Panc1 (cell line): ENCODE measurements around the gene FAAH2. TPM values are rescaled to one million over a fixed set of nuclear protein-coding genes. Genes with fewer than 3 reads are reported as not detected.

Experiments
- ATAC-seq: fragments of 200-7000 bp; cut with Tn5 transposase; 2 replicates; pipeline ENCODE4 v1.9.1; 2020; ENCODE audit warnings: mild to moderate bottlenecking, moderate library complexity
- Bru-seq: library from RNA; stranded (reverse); fragments of 400-500 nt; gene quantifications from one replicate; lab custom pipeline; 2021; lab: Mats Ljungman, UMichigan
- BruChase-seq, 2 experiments: library from RNA; stranded (reverse); fragments of 400-500 nt; gene quantifications; one replicate each; lab custom pipeline; 2021; lab: Mats Ljungman, UMichigan
- BruUV-seq: library from RNA; stranded (reverse); fragments of 400-500 nt; replicated peaks from 2 replicates; lab custom pipeline; 2021; lab: Mats Ljungman, UMichigan
- CTCF ChIA-PET: fragments of 300-600 bp; sonication (Branson Sonifier 250); formaldehyde crosslinking; loops from one replicate; lab custom pipeline; 2022; ENCODE audit warnings: antibody characterized with exemption; lab: Charles Lee
- POLR2A ChIA-PET: fragments of 300-600 bp; sonication (Branson Sonifier 250); formaldehyde crosslinking; loops from one replicate; lab custom pipeline; 2022; ENCODE audit warnings: antibody characterized with exemption; lab: Charles Lee
- DNase-seq: peaks from one replicate; pipeline ENCODE4 v3.0.0-alpha.2; 2010; ENCODE audit warnings: low read depth, low spot score
- H3K27ac ChIP-seq: 2 replicates; pipeline ENCODE4 v1.5.1; 2011; ENCODE audit warnings: mild to moderate bottlenecking, low read length, inconsistent platforms
- H3K27me3 ChIP-seq: fragments of 200-500 bp; sonication (Bioruptor generic); 2 replicates; pipeline ENCODE4 v1.6.0; 2014; ENCODE audit warnings: low read length, inconsistent platforms; ENCODE audit not compliant: control insufficient read depth, insufficient read depth
- H3K36me3 ChIP-seq: fragments of 200-500 bp; sonication (Bioruptor generic); 2 replicates; pipeline ENCODE4 v1.5.1; 2014; ENCODE audit warnings: inconsistent platforms, mild to moderate bottlenecking, low read length, moderate library complexity; ENCODE audit not compliant: control insufficient read depth, insufficient read depth
- H3K4me1 ChIP-seq: 2 replicates; pipeline ENCODE4 v1.5.1; 2011; ENCODE audit warnings: inconsistent platforms, mild to moderate bottlenecking, low read length, moderate library complexity; ENCODE audit not compliant: control insufficient read depth, insufficient read depth
- H3K4me3 ChIP-seq, 2 experiments: 2 replicates each; pipeline ENCODE4 v1.5.1; 2011 to 2012; ENCODE audit warnings: low read depth in 2 of 2, low read length in 2 of 2, mild to moderate bottlenecking in 2 of 2, inconsistent platforms in 1 of 2, moderate library complexity in 1 of 2
- H3K9me3 ChIP-seq: fragments of 200-500 bp; sonication (Bioruptor generic); 2 replicates; pipeline ENCODE4 v1.5.1; 2014; ENCODE audit warnings: low read depth, mild to moderate bottlenecking, inconsistent platforms, low read length, moderate library complexity; ENCODE audit not compliant: control insufficient read depth, insufficient read depth
- CTCF ChIP-seq: fragments of 450-650 bp; IDR thresholded peaks from 2 replicates; pipeline ENCODE4 v1.5.1; 2017; ENCODE audit warnings: mild to moderate bottlenecking
- POLR2AphosphoS5 ChIP-seq: IDR thresholded peaks from 2 replicates; pipeline ENCODE4 v1.6.1; 2012; ENCODE audit warnings: mild to moderate bottlenecking, low read depth, low read length, moderate library complexity
- REST ChIP-seq, 2 experiments: IDR thresholded peaks; 2 replicates each; pipeline ENCODE4 v1.6.1; 2011 to 2012; ENCODE audit warnings: low read depth in 2 of 2, control low read depth in 1 of 2, low read length in 1 of 2, mild to moderate bottlenecking in 1 of 2, moderate library complexity in 1 of 2; ENCODE audit not compliant: insufficient read depth in 1 of 2
- SIN3A ChIP-seq: IDR thresholded peaks from 2 replicates; pipeline ENCODE4 v1.6.1; 2012; ENCODE audit warnings: low read depth, mild to moderate bottlenecking, low read length, moderate library complexity, borderline replicate concordance; ENCODE audit not compliant: insufficient read depth
- TCF7L2 ChIP-seq: IDR thresholded peaks from 2 replicates; pipeline ENCODE4 v1.6.1; 2011; ENCODE audit warnings: mild to moderate bottlenecking, low read depth, low read length, inconsistent platforms
- in situ Hi-C: cut with HindIII; loops from 2 replicates; pipeline ENCODE4 v1.10.0; 2016; ENCODE audit warnings: low sequenced_read_pairs, low pct_unique_long_range_greater_than_20kb
- intact Hi-C: fragments of 100-400 bp; cut with micrococcal nuclease; formaldehyde crosslinking; loops from one replicate; pipeline ENCODE4 v1.10.0; 2022; ENCODE audit not compliant: unreplicated experiment
- long read RNA-seq: library from polyadenylated mRNA; unstranded; transcript quantifications from one replicate; pipeline ENCODE4 v2.0.0, GENCODE V29; 2021; ENCODE audit not compliant: unreplicated experiment
- polyA plus RNA-seq: library from polyadenylated mRNA; unstranded; fragments of >200 nt; gene quantifications from one replicate; pipeline ENCODE4 v1.2.1, GENCODE V29; 2012; ENCODE audit warnings: missing spikeins; ENCODE audit not compliant: insufficient read length
- total RNA-seq: library from RNA; stranded (reverse); gene quantifications from one replicate; pipeline ENCODE4 v1.2.1, GENCODE V29; 2021; ENCODE audit not compliant: unreplicated experiment

The FAAH2 gene
- total RNA-seq (0.10 TPM), Bru-seq, nascent RNA (percentile 26 among the genes with signal in this experiment), BruChase-seq, experiment 1, labeled RNA remaining after a 2-hour chase (percentile 26 among the genes with signal in this experiment), BruChase-seq, experiment 2, labeled RNA remaining after a 6-hour chase (percentile 25 among the genes with signal in this experiment)
- polyA plus RNA-seq: not detected
- long read RNA-seq: 0 reads

- Histone ChIP-seq H3K27ac (no peak within 1 kb of the TSS), H3K9me3 (no peaks in the 10 kb centered on the region), H3K4me1 (no peaks in the 10 kb centered on the region), H3K27me3 (no peaks in the 10 kb centered on the region), H3K4me3 (peak within 1 kb of the TSS; percentile 24 to 42), H3K36me3 (no peaks in the 10 kb centered on the region)
- BruUV-seq: no TSS peak
- DNase-seq (no peak), ATAC-seq (peak; percentile 66)
- TF ChIP-seq REST (IDR thresholded peaks at IDR 0.05; ENCODE audit: insufficient read depth in 1 of 2, low read depth in 2 of 2, low read length in 1 of 2) (no peak), TCF7L2 (no peak), CTCF (no peak), SIN3A (no peak), POLR2AphosphoS5 (no peak)
- intact Hi-C loops: no loop called here
- POLR2A ChIA-PET: no interaction called here
- CTCF ChIA-PET: no interaction called here
- in situ Hi-C loops: no loop called here
These were observed at the start of gene FAAH2 for GRCh38 chrX:57286507-57287251. FAAH2 (plus strand) TSS chrX:57286706; CDS start chrX:57286826, 120 bp downstream.

- H3K9me3 ChIP-seq: no peaks in the 10 kb centered on the region
- no peak for ATAC-seq
- CTCF ChIA-PET: no interaction called here
- in situ Hi-C loops (no loop called here), intact Hi-C loops (no loop called here)
- no peak for TF ChIP-seq SIN3A
- TF ChIP-seq TCF7L2: no peak
- no peak for TF ChIP-seq CTCF
- no peak for TF ChIP-seq REST (IDR thresholded peaks at IDR 0.05; ENCODE audit: insufficient read depth in 1 of 2, low read depth in 2 of 2, low read length in 1 of 2)
- TF ChIP-seq POLR2AphosphoS5: no peak
- no peak overlapping the region for H3K27ac ChIP-seq
- no peak for DNase-seq
- no peaks in the 10 kb centered on the region for H3K27me3 ChIP-seq
- no peaks in the 10 kb centered on the region for H3K4me1 ChIP-seq
- H3K4me3 ChIP-seq: no peak overlapping the region
- no TSS peak for BruUV-seq
- POLR2A ChIA-PET: no interaction called here
- no peaks in the 10 kb centered on the region for H3K36me3 ChIP-seq
These were observed 44.5 kb upstream of the FAAH2 start for GRCh38 chrX:57241967-57242366.
